LHCN-M2 (cell line): ENCODE measurements around the gene TCP1. TPM values are rescaled to one million over a fixed set of nuclear protein-coding genes. Genes with fewer than 3 reads are reported as not detected.
"Not testable (repeated sequence)": the region's sequence is repeated elsewhere in the genome, so short reads cannot be mapped to it uniquely, and the experiment has no call there.

Experiments used
- DNase-seq: peaks from one replicate; pipeline ENCODE4 v3.0.0-alpha.2; 2012; ENCODE audit warnings: low read depth
- polyA plus RNA-seq: library from polyadenylated mRNA; unstranded; fragments of >200 nt; gene quantifications from one replicate; pipeline ENCODE4 v1.2.1, GENCODE V29; 2012; ENCODE audit warnings: missing spikeins
- total RNA-seq: library from RNA; depleted of rRNA; stranded (reverse); fragments of >200 nt; gene quantifications from 2 replicates; pipeline ENCODE4 v1.2.3, GENCODE V29; 2014; rRNA removed

TCP1 gene
- total RNA-seq: 339 and 384 TPM in 2 replicates
- polyA plus RNA-seq: 158 TPM

DNA sequence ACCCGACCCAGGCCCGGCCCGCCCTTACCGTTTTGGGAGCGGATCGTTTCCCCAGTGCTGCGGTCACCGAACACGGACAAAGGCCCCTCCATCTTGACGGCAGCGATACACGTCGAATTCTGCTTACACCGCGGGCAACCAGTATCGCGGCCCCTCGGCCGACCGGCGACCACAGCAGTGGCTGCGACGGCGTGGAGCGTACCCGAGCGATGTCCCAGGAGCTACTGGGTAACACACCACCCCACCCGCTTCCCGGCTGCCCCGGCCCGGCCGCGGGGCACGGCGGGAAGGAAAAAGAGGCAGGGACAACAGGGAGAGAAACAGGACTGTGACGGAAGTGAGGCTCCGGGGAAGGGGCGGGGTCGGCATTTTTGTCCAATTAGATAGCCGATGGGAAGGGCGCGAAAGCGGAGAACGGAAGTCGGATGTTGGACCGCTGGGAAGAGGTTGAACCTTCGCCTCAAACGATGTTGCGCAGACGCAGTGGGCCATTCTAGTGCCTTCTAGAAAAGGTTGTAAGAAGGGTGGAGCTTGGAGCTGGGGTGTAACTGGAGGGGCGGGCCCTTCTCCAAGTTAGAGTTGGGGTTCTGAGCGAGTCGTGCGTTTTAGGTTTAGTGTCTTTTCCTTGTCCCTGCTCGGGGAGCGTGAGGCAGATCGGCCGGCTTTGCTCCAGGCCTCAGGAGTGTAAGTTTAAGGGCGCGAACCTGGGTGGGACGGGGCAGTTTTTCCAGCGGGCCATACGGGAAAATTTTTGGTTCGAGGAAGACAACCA, at the start of gene TCP1:
TCP1 (minus strand) TSS at position 226 of the 772 bp plus-strand sequence; CDS start at position 92, 134 bp downstream.
- DNase-seq: peak; percentile 99

DNA sequence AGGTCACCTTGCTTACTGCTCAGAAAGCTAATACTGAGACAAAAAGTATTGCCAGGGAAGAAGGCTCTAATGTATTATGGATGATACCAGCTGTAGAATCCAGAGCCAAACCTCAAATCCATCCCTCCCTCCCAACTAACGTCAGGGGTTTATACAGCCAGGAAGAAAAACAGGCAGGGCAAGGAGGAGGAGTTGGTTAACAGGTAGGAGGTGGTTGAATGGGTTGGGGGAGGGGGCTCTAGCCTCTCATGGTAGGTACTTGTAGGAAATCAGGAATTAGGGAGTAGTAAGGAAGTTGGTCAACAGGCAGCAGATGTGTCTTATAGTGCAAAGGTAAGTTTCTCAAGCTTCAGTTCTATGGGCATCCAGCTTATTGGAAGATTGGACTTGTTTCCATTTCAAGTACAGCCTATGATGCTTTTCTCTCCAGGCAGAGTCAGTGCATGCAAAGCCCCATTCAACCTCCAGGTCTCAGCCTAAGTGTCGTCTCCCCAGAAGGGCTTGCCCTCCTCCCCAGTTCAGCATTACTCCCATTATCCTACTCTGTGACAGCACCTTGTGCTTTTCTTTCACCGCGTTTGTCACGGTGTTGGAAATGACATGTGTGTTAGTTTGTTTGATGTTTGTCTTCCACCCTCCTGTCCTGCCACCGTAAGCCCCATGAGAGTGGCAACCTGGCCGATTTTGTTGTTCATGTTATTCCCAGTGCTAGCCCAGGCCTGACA, 48.8 kb upstream of the TCP1 start:
- DNase-seq: no peak

DNA sequence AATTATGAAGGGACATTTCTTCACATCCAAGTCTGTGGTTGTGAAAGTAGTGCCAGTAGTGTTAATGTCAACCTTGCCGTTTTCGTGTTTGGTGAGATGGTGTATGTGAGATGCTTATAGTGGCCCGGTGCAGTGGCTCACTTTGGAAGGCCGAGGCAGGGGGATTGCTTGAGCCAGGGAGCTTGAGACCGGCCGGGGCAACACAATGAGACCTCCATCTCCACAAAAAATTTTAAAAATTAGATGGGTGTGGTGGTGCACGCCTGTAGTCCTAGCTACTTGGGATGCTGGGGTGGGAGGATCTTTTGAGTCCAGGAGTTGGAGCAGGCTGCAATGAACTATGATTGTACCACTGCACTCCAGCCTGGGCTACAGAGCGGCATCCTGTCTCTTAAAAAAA, 48.1 kb upstream of the TCP1 start:
- no peak for DNase-seq

DNA sequence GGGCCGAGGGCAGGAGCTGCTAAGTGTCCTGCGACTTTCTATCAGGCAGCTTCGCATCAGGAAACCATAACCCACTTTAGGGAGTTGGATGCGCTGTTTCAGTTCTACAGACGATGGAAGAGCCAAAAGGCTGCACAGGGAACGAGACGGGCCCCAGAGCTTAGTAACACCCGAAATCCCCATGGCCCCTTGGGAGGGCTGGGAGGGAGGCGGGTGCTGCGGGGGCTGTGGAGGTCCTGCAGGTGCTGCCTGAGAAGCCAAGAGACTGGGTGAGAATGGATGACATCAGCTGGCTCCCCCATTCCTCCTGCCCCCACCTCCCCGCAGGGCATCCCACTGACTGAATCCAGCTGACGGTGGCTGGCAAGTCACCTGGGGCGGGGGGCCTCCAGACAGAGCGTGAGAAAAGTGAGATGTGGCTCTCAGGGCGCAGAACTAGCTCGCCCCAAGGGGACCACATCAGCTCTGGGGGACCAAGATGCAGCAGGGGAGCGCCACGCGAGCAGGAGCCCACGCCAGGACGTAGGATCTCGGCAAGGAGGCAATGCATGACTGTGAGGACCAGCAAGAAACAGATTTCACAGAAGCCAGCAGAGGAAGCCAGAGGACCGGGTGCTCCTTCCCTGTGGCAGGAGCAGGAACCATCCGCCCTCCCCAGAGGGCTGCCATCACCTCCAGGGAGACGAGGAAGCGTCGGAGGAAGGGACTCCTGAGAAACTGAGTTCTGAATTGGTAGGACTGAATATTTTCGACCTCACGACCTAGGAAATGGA, 47.5 kb upstream of the TCP1 start:
- DNase-seq: no peak

DNA sequence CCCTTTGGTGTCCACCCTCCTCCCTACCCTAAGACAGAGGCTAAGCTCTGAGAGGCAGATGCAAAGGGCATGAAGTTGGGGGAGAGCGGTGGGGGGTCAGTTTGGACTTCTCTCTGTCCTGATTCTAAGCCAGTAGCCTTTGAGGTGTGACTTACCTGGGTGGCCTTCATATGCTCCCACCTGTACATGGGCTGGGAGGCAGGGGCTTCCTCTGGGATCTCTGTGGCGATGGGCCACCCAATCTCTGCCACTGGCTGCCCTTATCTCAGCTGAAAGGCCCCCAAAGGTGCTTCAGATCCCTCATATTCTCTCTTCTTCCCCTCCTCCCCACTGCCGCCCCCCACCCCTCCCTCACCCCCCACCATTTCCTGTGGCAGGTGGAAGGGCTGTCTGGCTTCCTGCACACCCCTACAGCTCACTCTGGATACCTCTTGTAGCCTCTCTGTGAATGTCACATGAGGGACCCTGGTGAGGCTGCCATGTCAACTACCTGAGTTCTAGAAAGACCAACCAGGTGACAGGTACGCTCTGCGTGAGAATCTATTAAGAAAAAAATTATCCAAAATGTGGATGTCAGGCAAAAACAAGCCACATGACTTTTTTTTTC, 44.7 kb upstream of the TCP1 start:
- DNase-seq: no peak

DNA sequence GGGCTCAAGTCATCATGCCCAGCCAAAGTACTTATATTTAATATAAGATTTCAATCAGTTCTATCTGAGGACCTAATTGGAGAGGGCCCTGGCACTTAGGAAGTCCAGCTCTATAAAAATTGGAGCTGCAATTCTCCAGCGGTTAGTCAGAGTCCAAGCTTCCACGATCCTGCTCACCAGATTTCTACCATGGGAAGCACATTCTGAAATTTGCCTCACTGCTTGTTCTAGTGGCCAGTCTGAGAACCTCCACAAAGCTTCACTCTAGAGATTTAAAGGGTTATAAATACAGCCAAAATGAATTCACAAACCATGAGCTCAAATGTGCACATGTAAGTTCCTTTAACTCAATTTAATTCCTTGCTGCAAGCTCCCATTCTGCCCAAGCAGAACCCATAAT, 44.2 kb upstream of the TCP1 start:
- DNase-seq: peak; percentile 50

DNA sequence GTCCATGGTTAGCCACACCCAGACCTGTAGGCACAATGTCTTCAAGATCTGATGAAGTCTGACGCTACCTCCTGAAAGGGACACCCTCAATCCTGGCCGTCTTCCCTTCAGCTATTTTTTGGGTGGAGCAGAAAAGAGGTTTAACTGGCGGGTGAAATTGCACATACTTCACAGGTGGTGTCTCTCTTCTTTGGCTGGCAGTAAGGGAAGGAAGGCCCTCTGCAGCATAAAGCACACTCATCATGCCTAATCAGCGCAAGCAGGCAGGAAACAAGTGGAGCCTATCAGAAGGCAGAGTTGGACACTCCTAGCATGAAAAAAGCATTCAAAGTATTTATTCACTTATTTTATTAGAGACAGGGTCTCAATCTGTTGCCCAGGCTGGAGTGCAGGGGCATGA, 43.5 kb upstream of the TCP1 start:
- no peak for DNase-seq

DNA sequence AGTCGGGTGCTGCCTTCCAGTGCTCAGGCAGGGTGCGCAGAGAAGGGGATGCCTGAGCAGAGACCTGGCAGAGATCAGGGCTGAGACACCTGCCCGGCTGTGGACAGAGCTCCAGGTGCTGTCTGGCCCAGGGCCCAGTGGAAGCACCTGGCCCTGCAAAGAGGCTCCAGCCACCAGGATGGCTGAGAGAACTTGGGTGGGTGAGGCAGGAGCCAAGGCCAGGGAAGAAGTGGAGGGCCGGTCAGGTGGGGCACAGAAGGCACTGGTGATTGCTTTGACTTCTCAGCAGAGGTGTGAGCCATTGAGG, 41.9 kb upstream of the TCP1 start:
- DNase-seq: no peak

DNA sequence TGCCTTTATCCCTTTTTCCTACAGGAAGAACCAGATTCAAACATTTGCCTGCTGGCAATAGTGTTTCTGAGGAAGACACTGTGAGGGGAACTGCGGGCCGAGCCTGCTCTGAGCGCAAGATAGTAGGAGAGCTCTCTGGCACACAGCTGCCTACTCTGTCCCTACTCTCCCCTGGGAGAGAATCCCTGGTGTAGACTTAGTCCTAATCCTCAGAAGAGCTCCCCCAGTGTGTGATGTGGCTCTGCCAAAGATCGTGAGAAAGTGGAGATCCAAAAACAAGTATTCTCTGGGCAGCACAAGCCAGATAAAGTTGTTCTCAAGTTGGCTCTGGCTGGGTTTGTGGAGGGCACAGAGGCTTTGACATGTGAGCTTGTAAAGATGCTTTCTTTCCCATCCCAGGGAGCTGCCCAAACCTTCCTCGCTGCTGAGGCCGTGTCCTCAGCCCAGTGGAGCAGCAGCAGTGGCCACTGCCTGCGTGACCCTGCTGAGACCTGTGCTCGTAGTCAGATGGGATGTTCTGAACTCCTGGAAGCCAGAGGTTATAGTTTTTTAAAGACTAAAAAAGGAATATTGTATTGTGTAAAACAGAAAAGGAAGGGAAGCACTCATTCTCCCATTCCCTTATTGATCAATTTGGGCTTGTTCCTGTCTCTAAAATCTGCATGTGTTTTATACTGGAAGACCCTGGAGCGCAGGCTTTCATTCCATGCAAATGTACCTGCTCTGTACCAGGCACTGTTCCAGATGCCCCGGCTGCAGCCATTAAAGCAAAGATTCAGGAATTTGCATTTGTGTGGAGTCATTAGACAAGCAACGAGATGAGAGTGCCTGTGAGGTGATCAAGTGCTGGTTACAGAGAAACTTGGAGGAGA, 41.3 kb upstream of the TCP1 start:
- DNase-seq: no peak

DNA sequence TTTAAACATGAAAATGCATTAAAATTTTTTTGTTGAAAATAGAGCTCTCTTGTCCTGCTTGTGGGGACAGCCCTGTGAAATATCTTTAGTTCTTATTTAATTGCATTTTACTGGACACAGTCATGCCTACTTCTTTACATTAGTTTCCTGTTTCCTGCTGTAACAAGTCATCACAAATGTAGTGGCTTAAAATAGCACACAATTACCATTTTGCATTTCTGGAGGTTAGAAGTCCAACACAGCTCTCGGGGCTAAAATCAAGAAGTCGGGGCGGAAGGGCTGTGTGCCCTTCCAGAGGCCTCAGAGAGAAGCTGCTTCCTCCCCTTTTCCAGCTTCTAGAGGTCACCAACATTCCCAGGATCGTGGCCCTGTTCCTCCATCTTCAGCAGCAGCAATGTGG, 40.1 kb upstream of the TCP1 start:
- no peak for DNase-seq

DNA sequence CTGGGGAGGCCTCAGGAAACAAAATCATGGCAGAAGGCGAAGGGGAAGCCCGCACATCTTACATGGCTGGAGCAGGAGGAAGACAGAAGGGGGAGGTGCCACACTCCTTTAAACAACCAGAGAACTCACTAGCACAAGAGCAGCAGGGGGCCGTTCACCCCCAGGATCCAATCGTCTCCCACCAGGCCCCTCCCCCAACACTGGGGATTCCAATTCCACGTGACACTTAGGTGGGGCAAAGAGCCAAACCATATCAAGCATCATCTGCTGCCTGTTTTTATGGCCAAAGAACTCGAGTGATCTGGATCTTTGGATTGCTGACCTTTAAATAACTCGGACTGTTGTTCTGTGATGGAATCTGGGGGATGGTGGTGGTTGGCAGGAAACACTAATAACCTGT, 38.7 kb upstream of the TCP1 start:
- peak; percentile 18 for DNase-seq

DNA sequence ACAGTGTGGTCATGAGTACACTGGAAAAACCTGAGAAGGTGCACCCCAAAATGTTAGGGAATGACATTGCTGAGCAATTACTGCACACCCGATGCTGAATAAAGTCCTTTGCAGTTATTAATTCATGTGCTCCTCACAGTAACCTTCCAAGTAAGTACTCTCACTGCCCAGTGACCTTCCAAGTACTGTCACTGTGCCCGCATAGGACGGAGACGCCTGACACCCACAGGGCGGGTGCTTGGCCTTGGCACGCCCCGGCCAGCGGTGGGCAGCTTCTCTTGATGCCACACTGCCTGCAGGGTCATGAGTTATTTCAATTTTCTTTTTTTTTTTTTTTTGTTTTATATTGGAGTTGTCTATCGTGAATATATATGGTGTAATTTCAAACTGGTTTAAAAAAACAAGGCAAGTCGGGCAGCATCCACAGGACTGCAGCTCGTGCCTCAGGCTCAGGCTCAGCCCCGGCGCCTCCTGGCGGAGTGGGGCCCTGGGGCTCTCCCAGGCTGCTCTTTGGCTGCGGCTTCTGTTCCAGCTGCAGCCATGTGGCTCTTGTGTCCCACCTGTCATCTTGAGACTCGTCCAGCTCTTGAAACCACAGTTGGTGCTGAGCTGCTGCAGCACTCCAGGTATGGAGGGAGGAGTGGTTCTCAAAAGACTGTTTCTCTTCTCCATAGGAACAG, 37.7 kb upstream of the TCP1 start:
- DNase-seq: no peak

DNA sequence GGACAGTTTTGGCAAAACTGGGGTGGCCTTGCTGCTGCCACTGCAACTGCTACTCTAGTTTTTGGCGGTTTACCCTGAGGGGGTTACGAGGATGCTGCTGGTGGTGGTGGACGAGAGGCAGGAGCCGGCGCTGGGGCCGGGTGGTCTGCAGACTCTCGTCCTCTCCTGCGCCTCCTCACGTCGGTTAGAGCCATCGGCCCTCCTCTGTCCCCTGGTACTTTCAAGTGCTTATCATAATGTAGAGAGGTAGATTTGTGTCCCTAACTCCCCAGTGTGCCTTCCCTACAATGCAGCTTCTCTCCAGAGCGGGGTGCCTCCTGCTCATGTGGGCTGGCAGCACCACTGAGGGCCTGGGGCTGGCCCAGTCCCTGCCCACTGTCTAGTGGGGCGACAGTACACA, 36.6 kb upstream of the TCP1 start:
- DNase-seq: no peak

DNA sequence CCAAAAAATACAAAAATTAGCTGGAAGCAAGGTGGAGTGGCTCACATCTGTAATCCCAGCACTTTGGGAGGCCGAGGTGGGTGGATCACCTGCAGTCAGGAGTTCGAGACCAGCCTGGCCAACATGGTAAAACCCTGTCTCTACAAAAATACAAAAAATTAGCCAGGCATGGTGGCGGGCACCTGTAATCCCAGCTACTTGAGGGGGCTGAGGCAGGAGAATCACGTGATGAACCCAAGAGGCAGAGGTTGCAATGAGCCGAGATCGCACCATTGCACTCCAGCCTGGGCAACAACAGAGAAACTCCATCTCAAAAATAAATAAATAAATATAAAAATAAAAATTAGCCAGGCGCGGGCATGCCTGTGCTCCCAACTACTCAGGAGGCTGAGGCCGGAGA, 35.3 kb upstream of the TCP1 start:
- not testable (repeated sequence) for DNase-seq

DNA sequence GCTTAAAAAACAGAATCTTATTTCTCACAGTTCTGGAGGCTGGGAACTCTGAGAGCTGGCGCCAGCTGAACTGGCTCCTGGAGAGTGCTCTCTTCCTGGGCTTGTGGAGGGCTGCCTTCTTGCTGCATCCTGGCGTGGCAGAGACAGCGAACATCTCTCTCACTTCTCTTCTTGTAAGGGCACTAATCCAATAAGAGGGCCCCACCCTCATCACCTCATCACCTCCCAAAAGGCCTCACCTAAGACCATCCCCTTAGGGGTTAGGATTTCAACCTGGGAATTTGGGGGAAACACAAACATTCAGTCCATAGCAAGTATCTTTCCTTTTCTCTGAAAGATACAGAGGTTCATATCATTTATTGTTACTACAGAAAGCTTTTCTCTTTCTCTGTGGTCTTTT, 34.6 kb upstream of the TCP1 start:
- DNase-seq: no peak

DNA sequence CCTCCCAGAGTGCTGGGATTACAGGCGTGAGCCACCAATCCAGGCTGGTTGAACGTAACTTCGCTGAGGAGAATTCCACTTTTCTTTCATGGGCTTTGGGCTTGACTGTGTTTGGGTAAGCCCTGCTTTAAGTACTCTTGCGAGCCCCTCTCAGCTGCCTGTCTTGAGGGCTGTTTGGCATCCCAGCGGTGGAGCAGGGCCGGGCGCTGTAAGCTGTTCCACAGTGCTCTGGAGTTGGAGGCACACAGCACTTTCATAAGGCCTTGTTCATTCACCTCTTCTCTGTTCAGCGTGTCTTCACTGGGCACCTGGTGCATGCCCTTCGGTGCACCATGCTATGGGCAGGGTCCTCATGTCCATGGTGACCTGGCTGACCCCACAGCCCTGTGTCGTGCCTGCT, 32.3 kb upstream of the TCP1 start:
- no peak for DNase-seq

DNA sequence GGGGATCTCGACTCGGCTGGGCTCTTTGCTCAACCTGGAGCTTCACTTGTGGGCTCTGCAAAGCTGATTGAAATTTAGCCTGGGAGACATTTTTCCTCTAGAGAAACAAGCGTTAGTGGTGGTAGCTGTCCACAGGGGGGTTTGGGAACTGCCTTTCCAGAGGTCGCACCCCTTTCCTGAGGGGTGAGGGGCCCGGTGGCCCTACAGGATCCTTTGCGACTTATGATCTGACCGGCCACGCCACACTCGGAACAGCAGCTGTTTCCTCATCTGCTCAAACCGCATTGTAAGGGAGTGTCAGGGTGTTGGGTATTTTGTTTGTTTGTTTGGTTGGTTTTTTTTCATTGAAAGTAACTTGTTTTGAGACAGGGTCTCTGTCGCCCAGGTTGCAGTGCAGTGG, 31.7 kb upstream of the TCP1 start:
- no peak for DNase-seq

DNA sequence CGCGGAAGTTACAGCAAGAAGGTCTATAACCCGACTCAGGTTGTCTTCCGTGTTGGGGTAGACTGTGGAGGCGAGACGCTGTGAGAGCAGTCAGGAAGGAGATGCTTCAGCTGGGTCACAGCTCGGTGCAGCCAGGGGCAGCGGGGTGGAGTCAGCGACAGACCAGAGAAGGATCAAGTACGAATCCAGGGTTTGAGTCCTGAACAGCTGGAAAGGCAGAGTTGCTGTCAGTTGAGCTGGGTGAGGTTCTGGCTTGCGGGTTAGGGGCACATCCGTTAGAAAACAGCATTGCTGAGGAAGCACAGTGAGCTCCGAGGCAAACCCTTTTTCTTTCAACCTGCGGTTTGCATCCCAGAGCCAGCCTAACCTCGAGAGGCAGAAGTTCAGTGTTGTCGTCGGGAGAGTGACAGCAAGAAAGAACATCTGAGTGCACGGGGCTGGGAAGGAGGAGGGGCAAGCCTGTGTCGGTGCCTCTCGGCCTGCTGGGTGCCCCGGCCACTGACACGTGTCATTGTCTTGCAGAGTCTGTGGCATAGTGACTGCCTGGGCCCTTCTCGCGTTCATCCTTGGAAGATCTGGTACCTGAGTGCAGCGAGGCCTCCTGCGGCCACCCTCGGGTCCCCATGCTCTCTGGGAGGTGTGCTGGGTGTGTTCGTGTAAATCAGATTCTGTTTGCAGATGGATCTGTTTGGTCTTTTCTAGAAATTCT, 30.7 kb upstream of the TCP1 start:
- peak; percentile 52 for DNase-seq

DNA sequence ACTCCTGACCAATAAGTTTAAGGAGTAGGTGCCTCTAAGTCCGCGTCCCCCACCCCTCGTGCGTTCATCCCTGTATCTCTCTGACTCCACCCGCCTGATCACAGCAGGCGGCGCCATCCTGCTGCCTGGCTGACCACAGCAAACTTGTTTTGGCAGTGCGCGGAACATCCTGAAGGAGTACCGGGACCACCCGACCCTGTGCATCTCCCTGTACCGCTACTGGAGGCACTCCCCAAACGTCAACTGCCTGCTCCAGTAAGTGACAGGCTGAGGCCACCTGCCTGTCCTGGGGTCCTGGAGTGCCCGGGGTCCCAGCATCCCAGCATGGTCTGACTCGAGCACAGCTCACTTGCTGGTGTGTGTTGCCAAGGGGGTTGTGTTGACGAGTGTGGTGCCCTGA, 29.7 kb upstream of the TCP1 start:
- DNase-seq: no peak
